Measurements from ENCODE around the gene CARD9. TPM values are rescaled to one million over a fixed set of nuclear protein-coding genes. Genes with fewer than 3 reads are reported as not detected.
"Not testable (repeated sequence)": the region's sequence is repeated elsewhere in the genome, so short reads cannot be mapped to it uniquely, and the experiment has no call there.

The CARD9 gene
- total RNA-seq, 1 donor from 2014 or later, result 9.2 TPM

DNA sequence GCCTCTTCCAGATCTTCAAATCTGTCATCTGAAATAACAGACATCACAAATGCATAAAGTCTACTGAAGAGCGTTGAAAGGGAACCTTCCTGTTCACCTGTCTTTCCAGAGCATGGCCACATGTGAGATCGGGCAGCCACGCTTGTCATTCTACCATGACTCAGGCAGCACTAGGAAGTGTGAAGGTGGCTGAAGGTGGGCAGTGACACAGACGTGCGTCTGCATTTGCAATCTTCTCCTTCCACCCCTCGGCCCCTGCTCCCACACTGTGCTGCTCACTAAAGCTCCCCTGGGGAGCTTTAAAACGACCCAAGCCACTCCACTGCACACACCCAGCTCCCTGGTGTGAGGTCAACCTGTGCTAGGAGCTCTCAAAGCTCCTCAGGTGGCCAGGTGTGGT lies 34.4 kb upstream of the CARD9 start:
- peak overlapping the region; percentile 16 for H3K4me3 Mint-ChIP-seq

DNA sequence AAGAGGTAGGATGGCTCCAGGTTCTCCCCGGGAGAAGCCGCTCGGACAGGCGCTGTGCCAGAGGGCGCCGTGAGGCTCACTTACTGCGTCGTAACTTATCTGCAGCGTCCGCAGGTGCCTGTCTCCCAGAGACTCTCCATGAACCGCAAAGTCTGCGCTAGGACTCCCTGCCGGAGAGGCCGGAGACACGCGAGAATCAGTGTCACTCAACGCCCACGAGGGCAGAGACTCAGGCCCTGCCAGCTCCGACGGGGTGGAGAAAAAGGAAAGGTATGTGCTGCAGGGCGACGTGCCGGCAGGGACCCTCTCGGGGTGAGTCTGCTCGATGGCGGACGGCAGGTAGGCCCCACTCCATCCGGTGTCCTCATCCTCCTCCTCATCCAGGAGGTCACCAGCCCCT lies 33.6 kb upstream of the CARD9 start:
- DNase-seq; H3K4me3 Mint-ChIP-seq; intact Hi-C loops (cut with micrococcal nuclease); H3K27ac Mint-ChIP-seq; H3K9me3 Mint-ChIP-seq; H3K27me3 Mint-ChIP-seq: not testable (repeated sequence)
- peaks cover 58% of the 10 kb centered on the region for H3K36me3 Mint-ChIP-seq (ENCODE audit: low read depth)
- peaks cover 52% of the 10 kb centered on the region for H3K4me1 Mint-ChIP-seq

More for the DNA sequence above, 34.4 kb upstream of the CARD9 start:
- intact Hi-C loops (cut with micrococcal nuclease), result no loop called here
- Mint-ChIP-seq H3K4me1 (peaks cover 53% of the 10 kb centered on the region), H3K36me3 (ENCODE audit: low read depth) (peaks cover 60% of the 10 kb centered on the region), H3K27me3 (no peaks in the 10 kb centered on the region), H3K9me3 (no peaks in the 10 kb centered on the region), H3K27ac (no peak overlapping the region)
- no peak for DNase-seq

GRCh38 chr9:136405904-136406303 lies 32.4 kb upstream of the CARD9 start:
- H3K9me3 Mint-ChIP-seq; DNase-seq; H3K27me3 Mint-ChIP-seq; intact Hi-C loops (cut with micrococcal nuclease); H3K27ac Mint-ChIP-seq; H3K4me3 Mint-ChIP-seq: not testable (repeated sequence)
- Mint-ChIP-seq H3K4me1 (peaks cover 49% of the 10 kb centered on the region), H3K36me3 (ENCODE audit: low read depth) (peaks cover 56% of the 10 kb centered on the region)

DNA sequence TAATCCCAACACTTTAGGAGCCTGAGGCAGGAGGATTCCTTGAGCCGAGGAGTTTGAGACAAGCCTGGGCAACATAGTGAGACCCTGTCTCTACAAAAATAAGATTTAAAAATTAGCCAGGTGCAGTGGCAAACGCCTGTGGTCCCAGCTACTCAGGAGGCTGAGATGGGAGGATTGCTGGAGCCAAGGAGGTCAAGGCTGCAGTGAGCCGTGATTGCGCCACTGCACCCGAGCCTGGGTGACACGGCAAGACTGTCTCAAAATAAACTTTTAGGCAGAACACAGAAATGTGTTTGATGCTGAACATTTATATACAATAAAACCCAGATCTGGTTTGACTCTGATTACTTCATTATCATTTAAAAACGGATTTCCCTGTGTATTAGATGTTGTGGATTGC lies 32.0 kb upstream of the CARD9 start:
- H3K4me1 Mint-ChIP-seq, result peaks cover 50% of the 10 kb centered on the region
- H3K4me3 Mint-ChIP-seq, result no peak overlapping the region
- peaks cover 56% of the 10 kb centered on the region for H3K36me3 Mint-ChIP-seq (ENCODE audit: low read depth)
- intact Hi-C loops (cut with micrococcal nuclease), result no loop called here
- no peak for DNase-seq
- no peaks in the 10 kb centered on the region for H3K27me3 Mint-ChIP-seq
- no peaks in the 10 kb centered on the region for H3K9me3 Mint-ChIP-seq
- H3K27ac Mint-ChIP-seq, result no peak overlapping the region

- Mint-ChIP-seq H3K9me3 (no peaks in the 10 kb centered on the region), H3K4me1 (peaks cover 48% of the 10 kb centered on the region), H3K27me3 (no peaks in the 10 kb centered on the region), H3K4me3 (peak overlapping the region; percentile 80), H3K36me3 (ENCODE audit: low read depth) (peaks cover 53% of the 10 kb centered on the region), H3K27ac (peak overlapping the region; percentile 86)
- DNase-seq, result no peak
- intact Hi-C loops (cut with micrococcal nuclease), result loop anchor here (5.0 kb wide), 1 partner anchor 78 kb away; the partner anchor contains the start of gene SEC16A
These were observed 31.3 kb upstream of the CARD9 start for GRCh38 chr9:136404801-136405136.

GRCh38 chr9:136403915-136404800 lies 30.7 kb upstream of the CARD9 start:
- peak overlapping the region; percentile 80 for H3K4me3 Mint-ChIP-seq
- no peaks in the 10 kb centered on the region for H3K9me3 Mint-ChIP-seq
- intact Hi-C loops (cut with micrococcal nuclease), result loop anchor here (2.0 to 5.0 kb wide), 2 partner anchors 19 to 78 kb away; partner anchors contain the start of gene SEC16A
- DNase-seq, result peak; percentile 83
- H3K4me1 Mint-ChIP-seq, result peaks cover 44% of the 10 kb centered on the region
- peak overlapping the region; percentile 86 for H3K27ac Mint-ChIP-seq
- no peaks in the 10 kb centered on the region for H3K27me3 Mint-ChIP-seq
- peaks cover 53% of the 10 kb centered on the region for H3K36me3 Mint-ChIP-seq (ENCODE audit: low read depth)

DNA sequence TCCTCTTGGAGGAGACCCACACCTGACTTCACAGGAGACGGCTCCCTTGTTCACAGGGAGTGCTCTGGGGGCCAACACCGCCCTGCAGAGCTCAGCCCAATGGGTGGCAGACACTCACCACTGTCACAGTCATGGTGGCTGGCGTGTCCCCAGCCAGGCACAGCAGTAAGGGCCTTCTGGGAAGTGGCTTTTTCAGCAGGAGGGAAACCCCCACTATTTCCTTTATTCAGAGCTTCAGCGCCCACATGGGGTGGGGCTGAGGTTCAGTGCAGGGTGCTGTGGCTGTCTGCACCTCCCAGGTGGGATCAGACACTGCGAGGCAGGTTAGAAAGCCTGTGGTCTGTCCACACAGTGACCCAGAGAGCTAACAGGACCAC lies 30.1 kb upstream of the CARD9 start:
- intact Hi-C loops (cut with micrococcal nuclease), result loop anchor here (2.0 to 5.0 kb wide), 2 partner anchors 19 to 79 kb away; partner anchors contain the start of gene SEC16A

GRCh38 chr9:136402067-136402466 lies 28.6 kb upstream of the CARD9 start:
- peaks cover 54% of the 10 kb centered on the region for H3K36me3 Mint-ChIP-seq (ENCODE audit: low read depth)
- DNase-seq, result no peak
- intact Hi-C loops (cut with micrococcal nuclease), result loop anchor here (2.0 to 5.0 kb wide), 2 partner anchors 17 to 80 kb away; partner anchors contain the start of gene SEC16A
- H3K4me3 Mint-ChIP-seq, result no peak overlapping the region
- H3K9me3 Mint-ChIP-seq, result no peaks in the 10 kb centered on the region
- no peaks in the 10 kb centered on the region for H3K27me3 Mint-ChIP-seq
- peaks cover 43% of the 10 kb centered on the region for H3K4me1 Mint-ChIP-seq
- H3K27ac Mint-ChIP-seq, result peak overlapping the region; percentile 53

More for the DNA sequence above, 30.1 kb upstream of the CARD9 start:
- Mint-ChIP-seq H3K36me3 (ENCODE audit: low read depth) (peaks cover 55% of the 10 kb centered on the region), H3K27ac (peak overlapping the region; percentile 86), H3K27me3 (no peaks in the 10 kb centered on the region), H3K9me3 (no peaks in the 10 kb centered on the region), H3K4me1 (peaks cover 44% of the 10 kb centered on the region), H3K4me3 (peak overlapping the region; percentile 80)
- DNase-seq, result peak; percentile 92

- Mint-ChIP-seq H3K27me3 (no peaks in the 10 kb centered on the region), H3K4me3 (peak overlapping the region; percentile 23), H3K4me1 (peaks cover 43% of the 10 kb centered on the region), H3K9me3 (no peaks in the 10 kb centered on the region), H3K27ac (peak overlapping the region; percentile 15), H3K36me3 (ENCODE audit: low read depth) (peaks cover 57% of the 10 kb centered on the region)
- intact Hi-C loops (cut with micrococcal nuclease), result loop anchor here (5.0 kb wide), 1 partner anchor 81 kb away; the partner anchor contains the start of gene SEC16A
- no peak for DNase-seq
These were observed 27.9 kb upstream of the CARD9 start for GRCh38 chr9:136401173-136401922.

- DNase-seq, result peak; percentile 97
- peak within 1 kb of the TSS; percentile 94 for H3K4me3 Mint-ChIP-seq
- H3K4me1 Mint-ChIP-seq, result peaks cover 40% of the 10 kb centered on the region
- H3K27ac Mint-ChIP-seq, result peak within 1 kb of the TSS; percentile 86
- H3K9me3 Mint-ChIP-seq, result no peaks in the 10 kb centered on the region
- peaks cover 52% of the 10 kb centered on the region for H3K36me3 Mint-ChIP-seq (ENCODE audit: low read depth)
- H3K27me3 Mint-ChIP-seq, result no peaks in the 10 kb centered on the region
- intact Hi-C loops (cut with micrococcal nuclease), result loop anchor here (1.0 to 5.0 kb wide), 4 partner anchors 10 to 88 kb away; partner anchors contain the start of genes DNLZ, ENTR1, PMPCA and SEC16A
These were observed 26.8 kb upstream of the CARD9 start, which contains the start of gene SNAPC4 for GRCh38 chr9:136400038-136400834. TSS of gene SNAPC4 (minus strand) at chr9:136400170. CDS start at chr9:136398428, 1,742 bp downstream.

DNA sequence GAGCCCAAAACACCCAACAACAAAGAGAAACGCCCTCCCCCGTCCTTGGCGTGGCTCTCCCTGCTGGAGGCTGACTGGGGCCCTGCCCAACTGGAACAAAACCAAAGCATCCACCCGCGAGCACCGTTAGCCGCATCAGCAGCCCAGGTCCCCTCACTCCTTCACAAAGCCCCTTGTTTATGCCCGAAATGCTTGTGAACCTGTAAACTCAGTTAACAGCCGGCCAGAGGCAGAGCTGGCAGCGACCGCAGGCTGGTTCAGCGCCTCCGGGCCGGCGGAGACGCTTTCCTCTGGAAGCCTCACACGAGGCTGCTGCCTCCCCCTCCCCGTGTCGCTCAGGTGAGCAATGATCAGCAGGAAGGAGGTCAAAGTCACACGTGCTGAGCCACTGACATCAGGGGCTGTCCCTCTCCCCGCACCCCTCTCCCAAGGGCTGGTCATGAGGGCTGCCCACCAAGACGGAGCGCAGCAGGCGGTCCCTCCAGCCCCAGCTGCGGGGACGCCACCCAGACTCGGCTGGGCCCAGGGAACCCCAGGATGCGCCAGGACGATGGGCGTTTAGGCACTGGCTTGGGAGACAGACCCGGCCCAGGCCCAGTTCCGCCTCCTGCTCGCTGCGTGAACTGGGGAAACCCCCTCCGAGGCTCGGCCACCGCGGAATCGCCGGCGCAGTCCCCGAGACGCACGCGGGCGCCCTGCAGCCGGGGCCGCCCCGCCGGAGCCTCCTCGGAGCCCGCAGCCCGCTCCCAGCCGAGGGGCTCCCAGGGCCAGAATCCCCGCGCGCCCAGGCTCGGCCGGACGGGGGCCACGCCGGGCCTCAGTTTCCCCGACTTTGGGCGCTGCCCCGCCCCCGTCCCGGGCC lies 25.9 kb upstream of the CARD9 start:
- peak overlapping the region; percentile 86 for H3K27ac Mint-ChIP-seq
- peaks cover 48% of the 10 kb centered on the region for H3K36me3 Mint-ChIP-seq (ENCODE audit: low read depth)
- peaks cover 33% of the 10 kb centered on the region for H3K4me1 Mint-ChIP-seq
- intact Hi-C loops (cut with micrococcal nuclease), result loop anchor here (1.0 to 5.0 kb wide), 4 partner anchors 11 to 87 kb away; partner anchors contain the start of genes DNLZ, ENTR1, PMPCA and SEC16A
- H3K4me3 Mint-ChIP-seq, result peak overlapping the region; percentile 94
- DNase-seq, result peak; percentile 82
- H3K9me3 Mint-ChIP-seq, result no peaks in the 10 kb centered on the region
- no peaks in the 10 kb centered on the region for H3K27me3 Mint-ChIP-seq

- H3K36me3 Mint-ChIP-seq (ENCODE audit: low read depth), result peaks cover 44% of the 10 kb centered on the region
These were observed 24.8 kb upstream of the CARD9 start for GRCh38 chr9:136398286-136398685.

More at GRCh38 chr9:136398286-136398685, 24.8 kb upstream of the CARD9 start:
- H3K4me3 Mint-ChIP-seq, result peak overlapping the region; percentile 94
- no peaks in the 10 kb centered on the region for H3K9me3 Mint-ChIP-seq
- no peak overlapping the region for H3K27ac Mint-ChIP-seq
- no peak for DNase-seq
- H3K4me1 Mint-ChIP-seq, result peaks cover 21% of the 10 kb centered on the region
- no peaks in the 10 kb centered on the region for H3K27me3 Mint-ChIP-seq
- intact Hi-C loops (cut with micrococcal nuclease), result no loop called here
